GM19328 (cell line): ENCODE results near the gene DEGS2.
A peak's percentile ranks its signal among the peaks of the same experiment; 100 is the strongest.
"Not testable (repeated sequence)": the region's sequence is repeated elsewhere in the genome, so short reads cannot be mapped to it uniquely, and the experiment has no call there.

Experiments
- ATAC-seq: cut with Tn5 transposase; IDR thresholded peaks from one replicate; pipeline ENCODE4 v1.9.1; 2021; ENCODE audit warnings: mild to moderate bottlenecking, moderate library complexity; ENCODE audit not compliant: unreplicated experiment

The DEGS2 gene

GRCh38 chr14:100159094-100159864, at the start of gene DEGS2:
Gene DEGS2, minus strand, starts transcription at chr14:100159645. Its CDS starts 58 bp downstream, at chr14:100159587.
- peak; percentile 49 for ATAC-seq

- ATAC-seq: not testable (repeated sequence)
These were observed 48.7 kb upstream of the DEGS2 start for GRCh38 chr14:100208136-100208535.

- ATAC-seq: not testable (repeated sequence)
These were observed 48.1 kb upstream of the DEGS2 start for GRCh38 chr14:100207588-100207987.

- not testable (repeated sequence) for ATAC-seq
These were observed 45.4 kb upstream of the DEGS2 start for GRCh38 chr14:100204835-100205167.

- no peak for ATAC-seq
These were observed 44.8 kb upstream of the DEGS2 start for GRCh38 chr14:100203962-100204834.

GRCh38 chr14:100203146-100203545, 43.7 kb upstream of the DEGS2 start:
- ATAC-seq: no peak

- no peak for ATAC-seq
These were observed 43.3 kb upstream of the DEGS2 start for GRCh38 chr14:100202712-100203111.

GRCh38 chr14:100201701-100202100, 42.3 kb upstream of the DEGS2 start:
- no peak for ATAC-seq

- no peak for ATAC-seq
These were observed 40.9 kb upstream of the DEGS2 start for GRCh38 chr14:100200311-100200710.

- no peak for ATAC-seq
These were observed 39.9 kb upstream of the DEGS2 start for GRCh38 chr14:100199240-100199860.

GRCh38 chr14:100193417-100194357, 34.2 kb upstream of the DEGS2 start:
- ATAC-seq: no peak

GRCh38 chr14:100192672-100193416, 33.4 kb upstream of the DEGS2 start:
- ATAC-seq: peak; percentile 99

GRCh38 chr14:100192250-100192671, 32.8 kb upstream of the DEGS2 start:
- no peak for ATAC-seq

- no peak for ATAC-seq
These were observed 32.3 kb upstream of the DEGS2 start for GRCh38 chr14:100191584-100192249.

GRCh38 chr14:100190126-100190525, 30.7 kb upstream of the DEGS2 start:
- no peak for ATAC-seq

- no peak for ATAC-seq
These were observed 29.1 kb upstream of the DEGS2 start for GRCh38 chr14:100188392-100189030.

GRCh38 chr14:100187247-100187833, 27.9 kb upstream of the DEGS2 start:
- no peak for ATAC-seq

GRCh38 chr14:100181876-100182551, 22.6 kb upstream of the DEGS2 start:
- ATAC-seq: not testable (repeated sequence)
